Prostate gland (tissue), 2 donors: ENCODE results near the gene RAB43. TPM values are rescaled to one million over a fixed set of nuclear protein-coding genes. Genes with fewer than 3 reads are reported as not detected.

Source experiments
- DNase-seq: peaks from one replicate; pipeline ENCODE4 v3.0.0-alpha.2; 2019; ENCODE audit warnings: low spot score
- H3K27ac ChIP-seq, 2 donors: fragments of 200-600 bp; sonication (generic); 2 replicates each; pipeline ENCODE4 v1.5.1; 2017 to 2019
- H3K27me3 ChIP-seq: fragments of 200-600 bp; sonication (generic); replicated peaks from 2 replicates; pipeline ENCODE4 v1.5.1; 2019; ENCODE audit not compliant: insufficient read depth
- H3K36me3 ChIP-seq, 2 donors: fragments of 200-600 bp; sonication (generic); 1 replicate in 1 of 2; 2 replicates in 1 of 2; pipeline versions ENCODE4 v1.5.1 to v1.8.1; 2017 to 2019
- H3K4me1 ChIP-seq: fragments of 200-600 bp; sonication (generic); replicated peaks from 2 replicates; pipeline ENCODE4 v1.5.1; 2019
- H3K4me3 ChIP-seq, 2 donors: fragments of 200-600 bp; sonication (generic); 2 replicates each; pipeline ENCODE4 v1.5.1; 2017 to 2019
- H3K9me3 ChIP-seq: fragments of 200-600 bp; sonication (generic); 2 replicates; pipeline ENCODE4 v1.5.1; 2017
- POLR2A ChIP-seq: fragments of 450-650 bp; IDR thresholded peaks from one replicate; pipeline ENCODE4 v1.6.1; 2016; ENCODE audit warnings: antibody characterized with exemption, mild to moderate bottlenecking
- POLR2AphosphoS5 ChIP-seq: sonication (generic); formaldehyde crosslinking; IDR thresholded peaks from one replicate; pipeline ENCODE4 v1.6.1; 2017; ENCODE audit warnings: antibody characterized with exemption
- WGBS: methylation state at CpG from one replicate; pipeline ENCODE4 v1.1.5; 2018; 5-methylcytosine and 5-hydroxymethylcytosine counted together
- intact Hi-C: fragments of 100-400 bp; cut with DNase I; formaldehyde crosslinking; loops from one replicate; pipeline ENCODE4 v1.14.2; 2022
- total RNA-seq, 2 donors: library from RNA; depleted of rRNA; stranded (reverse); fragments of >200 nt; gene quantifications; one replicate each; pipeline ENCODE4 v1.1.0, GENCODE V29; 2016
- TF ChIP-seq, protein P1 (sequence below), 4 experiments: fragments of 200-600 bp in 2 of 4; fragments of 450-650 bp in 2 of 4; sonication (generic) in 2 of 4; IDR thresholded peaks; 1 replicate in 3 of 4; 2 replicates in 1 of 4; pipeline ENCODE4 v1.5.1; 2016 to 2019; ENCODE audit warnings: antibody characterized with exemption in 4 of 4, mild to moderate bottlenecking in 2 of 4, moderate library complexity in 2 of 4

The RAB43 gene
- total RNA-seq, 2 donors from 2014 or later = 35.9 to 52.3 TPM

- Histone ChIP-seq H3K4me1 (peaks cover 8% of the 10 kb centered on the region), H3K27ac (peak overlapping the region; percentile 92 to 94), H3K27me3 (no peaks in the 10 kb centered on the region), H3K4me3 (no peak overlapping the region), H3K36me3 (no peaks in the 10 kb centered on the region), H3K9me3 (no peaks in the 10 kb centered on the region)
- DNase-seq = no peak
- WGBS = 66% methylated on average over 5 of the region's 5 CpGs
- intact Hi-C loops = no loop called here
- TF ChIP-seq, protein P1, sequence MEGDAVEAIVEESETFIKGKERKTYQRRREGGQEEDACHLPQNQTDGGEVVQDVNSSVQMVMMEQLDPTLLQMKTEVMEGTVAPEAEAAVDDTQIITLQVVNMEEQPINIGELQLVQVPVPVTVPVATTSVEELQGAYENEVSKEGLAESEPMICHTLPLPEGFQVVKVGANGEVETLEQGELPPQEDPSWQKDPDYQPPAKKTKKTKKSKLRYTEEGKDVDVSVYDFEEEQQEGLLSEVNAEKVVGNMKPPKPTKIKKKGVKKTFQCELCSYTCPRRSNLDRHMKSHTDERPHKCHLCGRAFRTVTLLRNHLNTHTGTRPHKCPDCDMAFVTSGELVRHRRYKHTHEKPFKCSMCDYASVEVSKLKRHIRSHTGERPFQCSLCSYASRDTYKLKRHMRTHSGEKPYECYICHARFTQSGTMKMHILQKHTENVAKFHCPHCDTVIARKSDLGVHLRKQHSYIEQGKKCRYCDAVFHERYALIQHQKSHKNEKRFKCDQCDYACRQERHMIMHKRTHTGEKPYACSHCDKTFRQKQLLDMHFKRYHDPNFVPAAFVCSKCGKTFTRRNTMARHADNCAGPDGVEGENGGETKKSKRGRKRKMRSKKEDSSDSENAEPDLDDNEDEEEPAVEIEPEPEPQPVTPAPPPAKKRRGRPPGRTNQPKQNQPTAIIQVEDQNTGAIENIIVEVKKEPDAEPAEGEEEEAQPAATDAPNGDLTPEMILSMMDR (IDR thresholded peaks at IDR 0.05) = no peak
- TF ChIP-seq POLR2A (no peak), POLR2AphosphoS5 (no peak)
Observed at GRCh38 chr3:129123314-129124060, 1.9 kb upstream of the RAB43 start.

GRCh38 chr3:129122412-129123011, 908 bp upstream of the RAB43 start:
- WGBS = 39% methylated on average over 16 of the region's 18 CpGs
- no peak for TF ChIP-seq POLR2AphosphoS5
- TF ChIP-seq, protein P1 (IDR thresholded peaks at IDR 0.05) = no peak
- no peak for TF ChIP-seq POLR2A
- Histone ChIP-seq H3K36me3 (no peaks in the 10 kb centered on the region), H3K4me1 (peaks cover 4% of the 10 kb centered on the region), H3K4me3 (peak overlapping the region; percentile 77 to 97), H3K27me3 (no peaks in the 10 kb centered on the region), H3K27ac (peak overlapping the region; percentile 92 to 94), H3K9me3 (no peaks in the 10 kb centered on the region)
- no peak for DNase-seq
- intact Hi-C loops = no loop called here

GRCh38 chr3:129121016-129121791, 400 bp downstream of the RAB43 start:
- Histone ChIP-seq H3K4me1 (peaks cover 10% of the 10 kb centered on the region), H3K27ac (peak overlapping the region; percentile 92 to 94), H3K4me3 (peak overlapping the region; percentile 77 to 97), H3K9me3 (no peaks in the 10 kb centered on the region), H3K27me3 (no peaks in the 10 kb centered on the region), H3K36me3 (no peaks in the 10 kb centered on the region)
- TF ChIP-seq POLR2A (peak; percentile 52), POLR2AphosphoS5 (peak; percentile 24)
- TF ChIP-seq, protein P1 (IDR thresholded peaks at IDR 0.05) = no peak
- intact Hi-C loops = no loop called here
- DNase-seq = no peak
- WGBS = under 1% methylated on average over 36 of the region's 80 CpGs

- TF ChIP-seq POLR2A (peak; percentile 89), POLR2AphosphoS5 (peak; percentile 90)
- TF ChIP-seq, protein P1 (IDR thresholded peaks at IDR 0.05) = peak in 3 of 4 experiments; percentile 7 to 54 (median 38)
- Histone ChIP-seq H3K27me3 (no peaks in the 10 kb centered on the region), H3K4me1 (peaks cover 11% of the 10 kb centered on the region), H3K27ac (peak overlapping the region; percentile 92 to 94), H3K4me3 (peak overlapping the region; percentile 77 to 97), H3K36me3 (no peaks in the 10 kb centered on the region), H3K9me3 (no peaks in the 10 kb centered on the region)
- 1% methylated on average over 18 of the region's 18 CpGs for WGBS
- intact Hi-C loops = no loop called here
- DNase-seq = peak; percentile 87
Observed at GRCh38 chr3:129120254-129121004, 1.2 kb downstream of the RAB43 start.
